NCI-H187 treated with DMSO at 0.1 percent for 48 hours (cell line): ENCODE data around the gene WIPF2.

Experiments used
- DNase-seq: peaks from one replicate; lab custom pipeline; 2025; lab: John Stamatoyannopoulos, UW

WIPF2 gene

GRCh38 chr17:40313668-40314583 lies 94.8 kb downstream of the WIPF2 start:
- no peak for DNase-seq

GRCh38 chr17:40314584-40314956 lies 95.5 kb downstream of the WIPF2 start:
- no peak for DNase-seq

- DNase-seq, result no peak
Measured at GRCh38 chr17:40315206-40315605, 96.1 kb downstream of the WIPF2 start.

GRCh38 chr17:40315678-40316570 lies 96.8 kb downstream of the WIPF2 start:
- no peak for DNase-seq

GRCh38 chr17:40316571-40317344 lies 97.7 kb downstream of the WIPF2 start:
- no peak for DNase-seq

GRCh38 chr17:40317345-40317873 lies 98.3 kb downstream of the WIPF2 start:
- no peak for DNase-seq

GRCh38 chr17:40317880-40318829 lies 99.1 kb downstream of the WIPF2 start:
- DNase-seq, result peak; percentile 85

GRCh38 chr17:40318830-40319391 lies 99.8 kb downstream of the WIPF2 start:
- DNase-seq, result no peak

- DNase-seq, result no peak
Measured at GRCh38 chr17:40319651-40320540, 100.8 kb downstream of the WIPF2 start.

GRCh38 chr17:40320756-40321523 lies 101.8 kb downstream of the WIPF2 start:
- no peak for DNase-seq

GRCh38 chr17:40321524-40321929 lies 102.4 kb downstream of the WIPF2 start:
- DNase-seq, result no peak

- DNase-seq, result no peak
Measured at GRCh38 chr17:40321961-40322357, 102.9 kb downstream of the WIPF2 start.

GRCh38 chr17:40322358-40323315 lies 103.5 kb downstream of the WIPF2 start:
- DNase-seq, result no peak

- DNase-seq, result no peak
Measured at GRCh38 chr17:40323391-40324381, 104.6 kb downstream of the WIPF2 start.

GRCh38 chr17:40325156-40326013 lies 106.3 kb downstream of the WIPF2 start:
- no peak for DNase-seq
